Peyer's patch (tissue), 4 donors: ENCODE data around the gene MAPK8IP1.

Experiments used
- POLR2A ChIP-seq, 2 donors: fragments of 450-650 bp; IDR thresholded peaks; one replicate each; pipeline ENCODE4 v1.5.1; 2017; ENCODE audit warnings: antibody characterized with exemption in 2 of 2, mild to moderate bottlenecking in 2 of 2, moderate library complexity in 2 of 2
- TF ChIP-seq, protein P1 (sequence below), 6 experiments: fragments of 450-650 bp in 4 of 6; fragments of 200-600 bp in 2 of 6; sonication (generic) in 1 of 6; IDR thresholded peaks; one replicate each; pipeline ENCODE4 v1.5.1; 2017 to 2019; ENCODE audit warnings: antibody characterized with exemption in 6 of 6, mild to moderate bottlenecking in 3 of 6, moderate library complexity in 1 of 6

DNA sequence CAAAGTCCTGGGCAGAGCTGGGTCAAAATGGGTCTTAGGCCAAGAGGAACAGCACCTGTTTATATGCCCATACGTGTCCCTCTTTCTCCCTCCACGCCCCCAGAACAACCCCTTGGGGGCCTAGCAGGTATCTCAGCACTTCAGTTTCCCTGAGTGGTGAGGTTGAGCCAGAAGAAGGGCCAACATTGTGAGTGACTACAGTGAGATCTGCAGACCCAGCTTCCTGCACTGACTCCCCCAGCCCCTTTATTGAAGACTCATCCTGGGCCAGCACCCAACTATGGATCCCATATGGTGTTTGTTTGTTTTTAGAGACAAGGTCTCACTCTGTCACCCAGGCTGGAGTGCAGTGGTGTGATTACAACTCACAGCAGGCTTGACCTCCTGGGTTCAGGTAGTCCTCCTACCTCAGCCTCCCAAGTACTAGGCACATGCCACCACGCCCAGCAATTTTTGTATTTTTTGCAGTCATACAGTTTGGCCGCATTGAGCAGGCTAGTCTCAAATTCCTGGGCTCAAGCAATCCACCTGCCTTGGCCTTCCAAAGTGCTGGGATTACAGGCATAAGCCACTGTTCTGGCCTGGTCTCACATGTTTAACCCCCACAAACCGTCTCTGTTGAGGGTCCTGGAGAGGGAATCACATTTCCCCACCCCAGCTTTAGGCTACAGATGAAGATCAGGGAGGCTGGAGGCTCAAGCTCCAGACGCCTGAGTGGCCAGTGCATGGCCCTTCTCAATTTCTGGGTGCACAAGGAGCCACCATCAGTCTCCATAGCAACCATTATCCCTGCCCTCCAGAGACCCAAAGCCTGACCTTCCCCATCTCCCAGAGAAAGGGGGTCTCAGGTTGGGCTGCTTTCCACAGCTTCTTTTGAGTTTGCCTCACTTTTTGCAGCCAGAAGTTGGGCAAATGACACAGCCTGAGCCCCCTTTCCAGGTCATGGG is 35.4 kb downstream of the MAPK8IP1 start:
- TF ChIP-seq, protein P1, sequence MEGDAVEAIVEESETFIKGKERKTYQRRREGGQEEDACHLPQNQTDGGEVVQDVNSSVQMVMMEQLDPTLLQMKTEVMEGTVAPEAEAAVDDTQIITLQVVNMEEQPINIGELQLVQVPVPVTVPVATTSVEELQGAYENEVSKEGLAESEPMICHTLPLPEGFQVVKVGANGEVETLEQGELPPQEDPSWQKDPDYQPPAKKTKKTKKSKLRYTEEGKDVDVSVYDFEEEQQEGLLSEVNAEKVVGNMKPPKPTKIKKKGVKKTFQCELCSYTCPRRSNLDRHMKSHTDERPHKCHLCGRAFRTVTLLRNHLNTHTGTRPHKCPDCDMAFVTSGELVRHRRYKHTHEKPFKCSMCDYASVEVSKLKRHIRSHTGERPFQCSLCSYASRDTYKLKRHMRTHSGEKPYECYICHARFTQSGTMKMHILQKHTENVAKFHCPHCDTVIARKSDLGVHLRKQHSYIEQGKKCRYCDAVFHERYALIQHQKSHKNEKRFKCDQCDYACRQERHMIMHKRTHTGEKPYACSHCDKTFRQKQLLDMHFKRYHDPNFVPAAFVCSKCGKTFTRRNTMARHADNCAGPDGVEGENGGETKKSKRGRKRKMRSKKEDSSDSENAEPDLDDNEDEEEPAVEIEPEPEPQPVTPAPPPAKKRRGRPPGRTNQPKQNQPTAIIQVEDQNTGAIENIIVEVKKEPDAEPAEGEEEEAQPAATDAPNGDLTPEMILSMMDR (IDR thresholded peaks at IDR 0.05) = no peak
- no peak for TF ChIP-seq POLR2A (IDR thresholded peaks at IDR 0.05)
